GM21576 (cell line): Measurements from ENCODE around the gene TBC1D1.
"Not testable (repeated sequence)": the region's sequence is repeated elsewhere in the genome, so short reads cannot be mapped to it uniquely, and the experiment has no call there.

Experiments
- ATAC-seq: cut with Tn5 transposase; IDR thresholded peaks from one replicate; pipeline ENCODE4 v1.9.1; 2021; ENCODE audit warnings: mild to moderate bottlenecking, moderate library complexity; ENCODE audit not compliant: unreplicated experiment

TBC1D1 gene

GRCh38 chr4:38009421-38009820 lies 118.5 kb downstream of the TBC1D1 start:
- no peak for ATAC-seq

DNA sequence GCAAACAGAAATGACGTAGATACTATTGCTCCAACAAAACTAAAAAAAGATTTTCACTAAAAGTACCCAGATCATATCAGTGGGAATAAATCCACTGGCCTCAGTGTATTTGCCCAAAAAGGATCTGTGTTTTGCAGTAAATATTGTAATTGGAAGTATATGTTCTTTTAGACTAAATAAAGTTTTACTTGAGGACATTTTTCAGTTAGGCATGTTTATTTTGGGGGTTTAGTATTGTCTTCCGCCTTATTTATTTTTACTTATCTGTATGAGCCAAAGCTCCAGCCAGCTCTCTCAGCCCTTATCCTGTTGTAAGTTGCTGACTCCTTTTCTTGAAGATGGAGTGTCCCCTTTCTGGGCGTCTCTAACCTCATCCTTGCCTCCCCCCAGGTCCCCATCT lies 119.1 kb downstream of the TBC1D1 start:
- ATAC-seq, result no peak

DNA sequence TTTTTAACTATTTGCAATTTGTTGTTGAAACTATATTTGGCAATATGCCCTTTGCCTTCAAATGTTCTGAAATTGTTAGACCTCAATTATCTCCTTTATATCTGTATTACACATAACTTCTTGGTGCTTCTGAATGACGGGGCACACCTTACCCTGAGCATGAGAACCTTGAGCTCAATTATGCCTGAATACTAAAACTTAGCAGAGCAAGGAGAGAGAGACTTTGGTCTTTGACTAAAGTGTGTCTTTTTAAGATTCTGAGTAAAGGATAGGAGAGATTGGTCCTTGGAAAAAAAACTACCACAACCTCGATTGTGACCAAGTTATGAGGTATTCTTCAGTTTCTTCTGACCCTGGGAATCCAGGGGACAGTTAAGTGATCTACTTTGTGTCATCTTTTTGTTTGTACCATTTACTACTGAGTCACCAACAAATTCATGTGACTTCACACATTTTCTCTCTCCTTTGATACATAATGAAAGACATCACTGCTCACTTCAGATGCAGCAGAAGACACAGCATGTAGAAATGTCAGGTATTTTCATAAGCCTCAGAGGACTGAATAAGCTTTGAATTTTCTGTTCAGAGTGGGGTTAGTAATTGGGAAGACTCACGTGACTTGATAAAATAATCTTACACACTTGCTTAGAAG lies 120.8 kb downstream of the TBC1D1 start:
- no peak for ATAC-seq

- no peak for ATAC-seq
These were observed 122.8 kb downstream of the TBC1D1 start for GRCh38 chr4:38013461-38014366.

DNA sequence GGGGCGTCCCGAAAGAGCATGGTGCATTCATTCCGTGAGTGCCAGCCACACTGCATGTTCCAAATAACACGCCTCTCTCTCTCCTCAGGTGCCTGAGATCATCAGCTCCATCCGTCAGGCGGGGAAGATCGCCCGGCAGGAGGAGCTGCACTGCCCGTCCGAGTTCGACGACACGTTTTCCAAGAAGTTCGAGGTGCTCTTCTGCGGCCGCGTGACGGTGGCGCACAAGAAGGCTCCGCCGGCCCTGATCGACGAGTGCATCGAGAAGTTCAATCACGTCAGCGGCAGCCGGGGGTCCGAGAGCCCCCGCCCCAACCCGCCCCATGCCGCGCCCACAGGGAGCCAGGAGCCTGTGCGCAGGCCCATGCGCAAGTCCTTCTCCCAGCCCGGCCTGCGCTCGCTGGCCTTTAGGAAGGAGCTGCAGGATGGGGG lies 123.6 kb downstream of the TBC1D1 start:
- no peak for ATAC-seq

DNA sequence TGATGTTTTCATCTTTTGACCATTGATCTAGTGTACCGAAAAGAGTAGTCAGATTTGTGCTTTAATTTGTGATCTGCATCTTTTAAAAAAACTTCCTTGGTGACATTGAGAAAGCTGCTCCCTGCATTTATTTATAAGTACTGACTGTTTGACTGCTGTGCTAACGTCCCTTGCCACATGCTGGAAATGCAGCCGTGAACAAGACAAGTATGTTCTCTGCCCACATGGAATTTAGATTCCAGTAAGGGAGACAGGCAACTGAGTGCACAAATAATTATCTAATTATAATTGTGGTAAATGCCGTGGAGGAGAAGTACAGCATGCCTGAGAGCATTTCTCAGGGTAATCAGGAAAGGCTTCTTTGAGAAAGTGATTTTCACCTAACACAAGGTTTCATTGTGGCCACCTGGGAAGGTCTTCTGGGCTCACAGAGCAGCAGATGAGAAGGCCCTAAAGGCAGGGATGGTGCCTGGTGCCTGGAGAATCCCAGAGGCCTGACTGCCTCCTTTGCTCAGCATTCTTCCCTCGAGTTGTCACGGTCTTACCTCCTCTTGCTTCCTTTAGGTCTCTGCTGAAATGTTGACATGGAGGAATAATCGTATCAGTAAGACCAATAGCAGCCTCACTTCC lies 125.1 kb downstream of the TBC1D1 start:
- no peak for ATAC-seq

GRCh38 chr4:38016698-38017097 lies 125.8 kb downstream of the TBC1D1 start:
- no peak for ATAC-seq

- no peak for ATAC-seq
These were observed 126.7 kb downstream of the TBC1D1 start for GRCh38 chr4:38017609-38018008.

DNA sequence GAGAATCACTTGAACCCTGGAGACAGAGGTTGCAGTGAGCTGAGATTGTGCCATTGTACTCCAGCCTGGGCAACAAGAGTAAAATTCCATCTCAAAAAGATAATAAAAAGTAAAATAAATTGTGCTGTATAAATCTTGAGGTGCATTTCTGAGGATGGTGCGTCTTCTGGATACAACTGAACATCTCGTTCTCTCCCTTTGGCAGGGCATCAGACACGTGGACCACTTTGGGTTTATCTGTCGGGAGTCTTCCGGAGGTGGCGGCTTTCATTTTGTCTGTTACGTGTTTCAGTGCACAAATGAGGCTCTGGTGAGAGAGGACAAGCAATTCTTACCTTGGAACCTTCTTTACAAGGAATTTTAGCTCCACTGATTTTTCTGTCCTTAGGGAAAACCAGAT lies 129.5 kb downstream of the TBC1D1 start:
- no peak for ATAC-seq

GRCh38 chr4:38020961-38021360 lies 130.1 kb downstream of the TBC1D1 start:
- ATAC-seq, result not testable (repeated sequence)

- ATAC-seq, result no peak
These were observed 130.9 kb downstream of the TBC1D1 start for GRCh38 chr4:38021751-38022150.

DNA sequence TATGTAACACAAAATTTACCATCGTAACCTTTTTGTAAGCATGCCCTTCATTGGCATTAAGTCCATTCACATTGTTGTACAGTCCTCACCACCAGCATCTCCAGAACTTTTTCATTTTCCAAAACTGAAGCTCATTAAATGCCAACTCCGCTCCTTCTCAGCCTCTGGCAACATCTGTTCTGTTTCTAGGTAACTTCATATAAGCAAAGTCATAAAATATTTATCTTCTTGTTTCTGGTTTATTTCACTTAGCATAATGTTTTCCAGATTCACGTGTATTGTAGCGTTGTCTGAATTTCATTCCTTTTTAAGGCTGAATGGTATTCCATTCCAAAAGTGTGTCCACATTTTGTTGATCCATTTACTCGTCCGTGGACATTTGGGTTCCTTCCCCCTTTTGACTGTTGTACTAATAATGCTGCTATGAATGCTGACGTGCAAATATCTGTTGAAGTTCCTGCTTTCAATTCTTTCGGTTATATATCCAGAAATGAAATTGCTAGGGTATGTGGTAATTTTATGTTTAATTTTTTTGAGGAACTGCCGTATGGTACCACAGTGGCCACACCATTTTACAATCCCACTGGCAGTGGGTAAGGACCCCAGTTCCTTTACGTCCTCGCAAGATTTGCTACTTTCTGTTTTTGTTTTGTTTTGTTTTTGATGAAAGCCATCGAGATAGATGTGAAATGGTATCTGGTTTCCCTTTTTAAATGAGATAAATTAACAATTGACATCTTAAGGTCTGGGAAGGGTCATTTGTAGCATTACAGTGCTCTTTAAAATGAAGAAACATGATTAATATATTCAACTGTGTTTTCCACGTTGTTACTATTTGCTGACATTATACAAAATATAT lies 132.7 kb downstream of the TBC1D1 start:
- no peak for ATAC-seq

DNA sequence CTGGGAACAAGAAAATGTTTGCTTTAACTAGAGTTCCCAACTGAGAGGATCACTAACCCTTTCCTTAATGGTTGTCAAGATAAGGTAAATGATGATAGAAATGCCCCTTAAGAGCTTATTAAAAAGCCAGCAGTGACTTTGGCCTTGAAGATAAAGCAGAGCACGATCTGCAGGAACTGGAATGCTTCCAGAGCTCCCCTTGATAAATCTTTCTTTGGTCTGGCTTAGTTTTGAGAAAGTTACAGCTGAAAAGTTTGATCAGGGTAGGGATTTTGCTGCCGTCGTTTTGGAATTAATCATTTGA lies 133.3 kb downstream of the TBC1D1 start:
- ATAC-seq, result no peak

- ATAC-seq, result no peak
These were observed 134.8 kb downstream of the TBC1D1 start for GRCh38 chr4:38025665-38026064.

GRCh38 chr4:38026158-38026740 lies 135.4 kb downstream of the TBC1D1 start:
- ATAC-seq, result no peak

- no peak for ATAC-seq
These were observed 139.1 kb downstream of the TBC1D1 start for GRCh38 chr4:38030023-38030422.

DNA sequence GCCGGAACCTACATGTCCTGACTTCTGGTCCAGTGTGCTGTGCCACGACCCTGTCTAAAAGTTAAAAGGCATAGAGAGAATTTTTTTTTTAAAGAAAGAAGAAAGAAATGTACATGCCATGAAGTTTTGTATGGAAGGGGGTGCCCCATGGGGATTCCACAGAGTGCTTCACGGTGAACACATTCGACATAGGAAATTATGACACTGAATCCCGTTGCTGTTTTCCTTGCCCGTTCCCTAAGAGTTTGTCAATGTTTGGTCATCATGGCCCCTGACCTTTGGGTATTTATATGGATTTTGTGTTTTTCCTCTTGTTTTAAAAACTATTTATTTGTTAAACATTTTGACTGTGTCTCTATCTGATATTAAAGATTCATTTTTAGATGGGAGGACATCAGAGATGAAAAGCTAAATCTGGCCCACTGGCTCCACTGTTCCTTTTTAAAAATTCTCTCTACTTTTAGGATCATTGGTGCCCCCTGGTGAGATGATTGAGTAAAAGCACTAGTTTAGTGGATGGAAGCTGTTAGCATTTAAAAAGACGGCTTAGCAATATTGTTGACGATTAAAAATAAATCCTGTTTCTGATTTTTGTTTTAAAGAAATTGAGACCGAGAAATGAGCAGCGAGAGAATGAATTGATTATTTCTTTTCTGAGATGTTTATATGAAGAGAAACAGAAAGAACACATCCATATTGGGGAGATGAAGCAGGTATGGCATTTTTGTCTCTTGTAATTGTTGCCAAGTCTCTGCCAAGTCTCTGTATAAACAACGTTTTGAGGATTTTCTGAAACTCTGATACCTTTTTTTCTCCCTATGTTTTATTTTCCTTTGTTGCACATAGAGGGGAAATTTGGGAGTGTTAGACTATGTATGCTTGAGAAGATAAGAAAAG lies 144.3 kb downstream of the TBC1D1 start:
- ATAC-seq, result no peak

- ATAC-seq, result no peak
These were observed 145.7 kb downstream of the TBC1D1 start for GRCh38 chr4:38036548-38036947.

GRCh38 chr4:38037612-38038011 lies 146.7 kb downstream of the TBC1D1 start:
- no peak for ATAC-seq

GRCh38 chr4:38040619-38041018 lies 149.7 kb downstream of the TBC1D1 start:
- ATAC-seq, result no peak
